T-helper 22 cell (primary cell): ENCODE data around the gene LINC00632.

ENCODE experiments used
- DNase-seq: peaks from one replicate; pipeline ENCODE4 v3.0.0-alpha.2; 2020; ENCODE audit warnings: low read depth

LINC00632 gene

GRCh38 chrX:140765043-140765784 lies 55.7 kb downstream of the LINC00632 start:
- DNase-seq: no peak

GRCh38 chrX:140766024-140766611 lies 56.6 kb downstream of the LINC00632 start:
- DNase-seq: peak; percentile 5

GRCh38 chrX:140767646-140768045 lies 58.1 kb downstream of the LINC00632 start:
- DNase-seq: no peak

GRCh38 chrX:140775211-140775610 lies 65.7 kb downstream of the LINC00632 start:
- DNase-seq: no peak

- DNase-seq: no peak
Measured at GRCh38 chrX:140776320-140776719, 66.8 kb downstream of the LINC00632 start.

- no peak for DNase-seq
Measured at GRCh38 chrX:140794642-140795041, 85.1 kb downstream of the LINC00632 start.

- DNase-seq: no peak
Measured at GRCh38 chrX:140799216-140799615, 89.7 kb downstream of the LINC00632 start.

GRCh38 chrX:140804292-140804691 lies 94.7 kb downstream of the LINC00632 start:
- DNase-seq: no peak

GRCh38 chrX:140815868-140816267 lies 106.3 kb downstream of the LINC00632 start:
- DNase-seq: no peak

- DNase-seq: no peak
Measured at GRCh38 chrX:140817943-140818342, 108.4 kb downstream of the LINC00632 start.

- DNase-seq: no peak
Measured at GRCh38 chrX:140821280-140821679, 111.7 kb downstream of the LINC00632 start.

- DNase-seq: no peak
Measured at GRCh38 chrX:140822184-140822583, 112.6 kb downstream of the LINC00632 start.

- no peak for DNase-seq
Measured at GRCh38 chrX:140822861-140823260, 113.3 kb downstream of the LINC00632 start.

- no peak for DNase-seq
Measured at GRCh38 chrX:140836874-140837273, 127.3 kb downstream of the LINC00632 start.
